ENCODE data around the gene KRTAP2-4. TPM values are rescaled to one million over a fixed set of nuclear protein-coding genes. Genes with fewer than 3 reads are reported as not detected.
"Not testable (repeated sequence)": the region's sequence is repeated elsewhere in the genome, so short reads cannot be mapped to it uniquely, and the experiment has no call there.

KRTAP2-4 gene
- total and polyA plus RNA-seq, 2 experiments from 2014 or later = not detected

DNA sequence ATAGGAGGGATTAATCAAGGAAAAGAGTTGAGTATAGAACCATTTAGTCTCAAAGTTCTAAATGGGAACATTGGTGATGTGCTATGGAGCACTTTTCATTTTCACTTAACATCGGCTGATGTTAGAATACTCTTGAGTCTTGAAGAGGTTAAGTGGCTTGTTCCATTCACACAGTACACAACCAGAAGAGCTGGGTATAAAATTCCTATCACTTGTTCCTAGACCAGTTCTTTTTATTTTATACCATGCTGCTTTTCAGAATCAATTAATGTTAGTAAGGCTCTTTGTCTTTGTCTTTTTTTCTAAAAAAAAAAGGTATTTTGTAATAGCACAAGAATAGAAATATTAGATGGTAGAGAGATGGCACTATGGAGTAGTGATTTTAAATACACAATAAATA lies 22.7 kb downstream of the KRTAP2-4 start:
- no peaks in the 10 kb centered on the region for H3K9me2 ChIP-seq (ENCODE audit: insufficient read depth)
- no peak for DNase-seq
- no peaks in the 10 kb centered on the region for H3K9me3 ChIP-seq (ENCODE audit: low read depth)
- H3K27ac ChIP-seq = no peak overlapping the region
- no peaks in the 10 kb centered on the region for H3K36me3 ChIP-seq (ENCODE audit: low read depth)
- no peaks in the 10 kb centered on the region for H3K27me3 ChIP-seq (replicated peaks; ENCODE audit: insufficient read depth)
- H3F3A ChIP-seq (ENCODE audit: insufficient read depth) = peaks cover 10% of the 10 kb centered on the region
- H3K4me3 ChIP-seq = no peak overlapping the region
- WGBS, 2 experiments (ENCODE audit: low coverage in 1 of 2, low lambda C conversion rate in 2 of 2, missing lambda C conversion rate in 2 of 2) = 97% methylated on average over 1 of the region's 1 CpG
- H3K4me2 ChIP-seq (ENCODE audit: unreplicated experiment) = no peak overlapping the region
- H3K4me1 ChIP-seq (ENCODE audit: insufficient read depth) = peaks cover 28% of the 10 kb centered on the region
- no peak overlapping the region for H3K9ac ChIP-seq
- H2AFZ ChIP-seq = no peak overlapping the region
- in situ Hi-C loops (cut with MboI) = no loop called here
- no peaks in the 10 kb centered on the region for H3K79me2 ChIP-seq (ENCODE audit: insufficient read depth)
- no peak for TF ChIP-seq EZH2 (IDR thresholded peaks at IDR 0.05; ENCODE audit: insufficient read depth, poor library complexity, severe bottlenecking)
- TF ChIP-seq EZH2phosphoT487 (IDR thresholded peaks at IDR 0.05; ENCODE audit: insufficient read depth, low read depth) = no peak
- no peaks in the 10 kb centered on the region for H4K20me1 ChIP-seq (ENCODE audit: insufficient read depth)

DNA sequence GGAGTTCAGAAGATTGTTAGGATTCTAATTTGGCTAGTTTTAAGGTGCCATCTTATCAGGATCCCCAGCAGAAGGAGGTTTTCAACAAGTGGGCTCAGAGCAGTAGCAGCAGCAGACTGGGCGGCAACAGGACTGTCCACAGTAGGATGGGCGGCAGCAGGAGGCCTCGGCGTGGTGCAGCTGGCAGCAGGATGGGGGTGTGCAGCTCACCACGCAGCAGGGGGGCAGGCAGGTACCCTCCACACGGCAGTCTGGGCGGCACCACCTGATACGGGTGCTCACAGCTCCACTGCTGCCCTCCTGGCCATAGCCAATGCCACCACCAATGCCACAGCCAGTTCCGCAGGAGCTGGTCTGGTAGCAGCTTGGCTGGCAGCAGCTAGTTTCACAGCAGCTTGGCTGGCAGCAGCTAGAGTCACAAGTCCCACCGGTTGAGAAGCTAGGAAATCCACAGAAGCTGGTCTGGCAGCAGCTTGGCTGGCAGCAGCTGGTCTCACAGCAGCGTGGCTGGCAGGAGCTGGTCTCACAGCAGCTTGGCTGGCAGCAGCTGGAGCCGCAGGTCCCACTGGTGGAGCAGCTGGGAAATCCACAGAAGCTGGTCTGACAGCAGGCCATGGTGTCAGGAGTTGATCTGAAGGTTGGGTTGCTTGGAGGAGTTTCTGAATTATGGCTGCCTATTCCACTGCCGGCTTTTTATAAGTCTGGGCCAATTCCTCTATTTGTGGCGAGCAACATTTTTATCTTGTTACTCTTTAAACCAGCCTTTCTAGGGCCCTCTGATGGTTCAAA lies 24.7 kb downstream of the KRTAP2-4 start, which contains the start of gene KRTAP1-1:
Gene KRTAP1-1 (minus strand): TSS at position 668 of the 789 bp plus-strand sequence. CDS start 53 bp downstream, at position 615.
- in situ Hi-C loops (cut with MboI); H3K36me3 ChIP-seq (ENCODE audit: low read depth); H3K9me2 ChIP-seq (ENCODE audit: insufficient read depth); H4K20me1 ChIP-seq (ENCODE audit: insufficient read depth); H3K4me3 ChIP-seq; H3K9me3 ChIP-seq (ENCODE audit: low read depth); H3F3A ChIP-seq (ENCODE audit: insufficient read depth); H3K9ac ChIP-seq; H3K79me2 ChIP-seq (ENCODE audit: insufficient read depth); H3K4me2 ChIP-seq (ENCODE audit: unreplicated experiment); H3K27me3 ChIP-seq (replicated peaks; ENCODE audit: insufficient read depth): not testable (repeated sequence)
- Histone ChIP-seq H2AFZ (peak within 1 kb of the TSS; percentile 80), H3K4me1 (ENCODE audit: insufficient read depth) (peaks cover 34% of the 10 kb centered on the region), H3K27ac (0 out of 2 replicates have a peak within 1 kb of the TSS, but pooled peaks have one; percentile 15)
- DNase-seq = peak; percentile 68
- WGBS, 2 experiments (ENCODE audit: low coverage in 1 of 2, low lambda C conversion rate in 2 of 2, missing lambda C conversion rate in 2 of 2) = 67 to 75% methylated on average over 14 of the region's 14 CpGs

DNA sequence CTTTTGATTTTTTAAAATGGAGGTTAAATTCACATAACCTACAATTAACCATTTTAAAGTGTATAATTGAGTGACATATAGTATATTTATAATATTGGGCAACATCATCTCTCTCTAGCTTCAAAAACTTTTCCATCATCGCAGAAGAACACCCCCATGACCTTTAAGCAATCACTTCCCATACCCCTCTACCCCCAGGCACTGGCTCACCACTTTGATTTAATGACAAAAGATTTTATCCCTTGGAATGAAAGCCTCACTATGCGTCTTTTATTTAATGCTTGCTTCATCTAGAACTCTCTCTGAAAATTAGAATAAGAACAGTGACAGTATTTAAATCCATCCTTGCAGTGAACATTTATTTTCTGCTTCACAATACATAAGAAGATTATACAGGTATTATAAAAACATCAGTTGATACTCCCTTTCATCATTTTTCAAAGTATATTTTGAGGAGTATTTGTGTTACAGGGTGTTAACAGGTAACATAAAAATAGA lies 27.8 kb downstream of the KRTAP2-4 start:
- Histone ChIP-seq H3K9me2 (ENCODE audit: insufficient read depth) (no peaks in the 10 kb centered on the region), H3F3A (ENCODE audit: insufficient read depth) (peaks cover 5% of the 10 kb centered on the region; the same call in 1 of the 2 replicates), H3K4me1 (ENCODE audit: insufficient read depth) (peaks cover 34% of the 10 kb centered on the region), H4K20me1 (ENCODE audit: insufficient read depth) (no peaks in the 10 kb centered on the region), H3K4me3 (no peak overlapping the region), H3K9ac (no peak overlapping the region), H3K4me2 (ENCODE audit: unreplicated experiment) (no peak overlapping the region), H3K27me3 (replicated peaks; ENCODE audit: insufficient read depth) (no peaks in the 10 kb centered on the region), H3K79me2 (ENCODE audit: insufficient read depth) (no peaks in the 10 kb centered on the region), H3K9me3 (ENCODE audit: low read depth) (no peaks in the 10 kb centered on the region), H3K36me3 (ENCODE audit: low read depth) (no peaks in the 10 kb centered on the region), H3K27ac (no peak overlapping the region), H2AFZ (no peak overlapping the region)
- WGBS, 2 experiments (ENCODE audit: low coverage in 1 of 2, low lambda C conversion rate in 2 of 2, missing lambda C conversion rate in 2 of 2) = 95 to 97% methylated on average over 2 of the region's 2 CpGs
- TF ChIP-seq EZH2 (IDR thresholded peaks at IDR 0.05; ENCODE audit: insufficient read depth, poor library complexity, severe bottlenecking) (no peak), EZH2phosphoT487 (IDR thresholded peaks at IDR 0.05; ENCODE audit: insufficient read depth, low read depth) (no peak)
- DNase-seq = no peak
- in situ Hi-C loops (cut with MboI) = no loop called here

DNA sequence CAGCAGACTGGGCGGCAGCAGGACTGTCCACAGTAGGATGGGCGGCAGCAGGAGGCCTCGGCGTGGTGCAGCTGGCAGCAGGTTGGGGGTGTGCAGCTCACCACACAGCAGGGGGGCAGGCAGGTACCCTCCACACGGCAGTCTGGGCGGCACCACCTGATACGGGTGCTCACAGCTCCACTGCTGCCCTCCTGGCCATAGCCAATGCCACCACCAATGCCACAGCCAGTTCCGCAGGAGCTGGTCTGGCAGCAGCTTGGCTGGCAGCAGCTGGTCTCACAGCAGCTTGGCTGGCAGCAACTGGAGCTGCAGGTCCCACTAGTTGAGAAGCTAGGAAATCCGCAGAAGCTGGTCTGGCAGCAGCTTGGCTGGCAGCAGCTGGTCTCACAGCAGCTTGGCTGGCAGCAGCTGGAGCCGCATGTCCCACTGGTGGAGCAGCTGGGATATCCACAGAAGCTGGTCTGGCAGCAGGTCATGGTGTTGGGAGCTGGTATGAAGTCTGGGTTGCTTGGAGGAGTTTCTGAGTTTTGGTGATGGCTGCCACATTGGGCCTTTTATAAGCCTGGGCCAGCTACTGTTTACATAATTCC lies 31.2 kb downstream of the KRTAP2-4 start, which contains the start of gene KRTAP1-3:
Gene KRTAP1-3 (minus strand): TSS at position 529 of the 590 bp plus-strand sequence. CDS start 53 bp downstream, at position 476.
- H3K4me2 ChIP-seq (ENCODE audit: unreplicated experiment); H3K79me2 ChIP-seq (ENCODE audit: insufficient read depth); H3K36me3 ChIP-seq (ENCODE audit: low read depth); H3K9ac ChIP-seq; in situ Hi-C loops (cut with MboI); H3F3A ChIP-seq (ENCODE audit: insufficient read depth); H4K20me1 ChIP-seq (ENCODE audit: insufficient read depth); H3K9me3 ChIP-seq (ENCODE audit: low read depth); H3K9me2 ChIP-seq (ENCODE audit: insufficient read depth); H3K27ac ChIP-seq; DNase-seq; H3K4me3 ChIP-seq; H3K27me3 ChIP-seq (replicated peaks; ENCODE audit: insufficient read depth); H2AFZ ChIP-seq: not testable (repeated sequence)
- peaks cover 18% of the 10 kb centered on the region for H3K4me1 ChIP-seq (ENCODE audit: insufficient read depth)
- 92 to 95% methylated on average over 9 to 10 of the region's 10 CpGs for WGBS, 2 experiments (ENCODE audit: low coverage in 1 of 2, low lambda C conversion rate in 2 of 2, missing lambda C conversion rate in 2 of 2)
